Endothelial cell of umbilical vein (primary cell): Measurements from ENCODE around the gene DBP. TPM values are rescaled to one million over a fixed set of nuclear protein-coding genes. Genes with fewer than 3 reads are reported as not detected.

Experiments
- BruUV-seq: library from RNA; stranded (reverse); fragments of 400-500 nt; replicated peaks from 2 replicates; lab custom pipeline; 2021; lab: Mats Ljungman, UMichigan
- CTCF ChIA-PET: fragments of 300-600, 350-600 bp; sonication (Branson Sonifier 250); formaldehyde crosslinking; loops from one replicate; lab custom pipeline; 2021; ENCODE audit warnings: antibody characterized with exemption, inconsistent platforms; lab: Charles Lee
- POLR2A ChIA-PET: fragments of 300-600, 350-600 bp; sonication (Branson Sonifier 250); formaldehyde crosslinking; loops from one replicate; lab custom pipeline; 2021; ENCODE audit warnings: antibody characterized with exemption, inconsistent platforms; lab: Charles Lee
- DNase-seq: peaks from one replicate; pipeline ENCODE4 v3.0.0-alpha.2; 2011; ENCODE audit warnings: low read depth, low spot score
- FAIRE-seq: peaks from 2 replicates; lab custom pipeline; 2011; peaks lifted over from hg19 to GRCh38; lab: Jason Lieb, UNC
- H2AFZ ChIP-seq: 2 replicates; pipeline ENCODE4 v1.6.0; 2012; ENCODE audit warnings: low read depth, low read length, control low read depth, inconsistent platforms
- H3K27ac ChIP-seq: 2 replicates; pipeline ENCODE4 v1.5.1; 2011; ENCODE audit warnings: low read depth, mild to moderate bottlenecking, control low read depth, low read length, moderate library complexity; ENCODE audit not compliant: insufficient read depth
- H3K27me3 ChIP-seq, 2 experiments: 2 replicates each; pipeline versions ENCODE4 v1.6.0 to v1.6.1; 2011; ENCODE audit warnings: low read length in 2 of 2, mixed read lengths in 1 of 2; ENCODE audit not compliant: control insufficient read depth in 2 of 2, insufficient read depth in 2 of 2
- H3K36me3 ChIP-seq, 2 experiments: 2 replicates in 1 of 2; 3 replicates in 1 of 2; pipeline ENCODE4 v1.5.1; 2011; ENCODE audit warnings: low read length in 2 of 2, mild to moderate bottlenecking in 1 of 2, moderate library complexity in 1 of 2; ENCODE audit not compliant: control insufficient read depth in 2 of 2, insufficient read depth in 2 of 2; ENCODE audit errors: extremely low read depth in 1 of 2
- H3K4me1 ChIP-seq: 3 replicates; pipeline ENCODE4 v1.5.1; 2011; ENCODE audit warnings: mild to moderate bottlenecking, low read length; ENCODE audit not compliant: control insufficient read depth, insufficient read depth; ENCODE audit errors: extremely low read depth
- H3K4me2 ChIP-seq: 2 replicates; pipeline ENCODE4 v1.6.1; 2011; ENCODE audit warnings: low read length, control low read depth, mixed read lengths; ENCODE audit not compliant: insufficient read depth
- H3K4me3 ChIP-seq, 3 experiments: fragments of 200-600 bp in 1 of 3; sonication (generic), shearing (Covaris generic) in 1 of 3; replicated peaks in 1 of 3; 2 replicates each; pipeline ENCODE4 v1.5.1; 2011 to 2016; ENCODE audit warnings: control low read depth in 3 of 3, low read length in 3 of 3, mild to moderate bottlenecking in 2 of 3, inconsistent platforms in 1 of 3, low read depth in 1 of 3, moderate library complexity in 1 of 3; ENCODE audit not compliant: insufficient read depth in 1 of 3
- H3K79me2 ChIP-seq: 2 replicates; pipeline ENCODE4 v1.6.0; 2012; ENCODE audit warnings: low read length, inconsistent platforms; ENCODE audit not compliant: control insufficient read depth, insufficient read depth
- H3K9ac ChIP-seq: replicated peaks from 2 replicates; pipeline ENCODE3; 2011; ENCODE audit warnings: low read length, control low read depth; ENCODE audit not compliant: insufficient read depth; ENCODE audit errors: extremely low read depth
- H3K9me1 ChIP-seq: replicated peaks from 3 replicates; pipeline ENCODE4 v1.6.0; 2011; ENCODE audit warnings: mild to moderate bottlenecking, low read length; ENCODE audit not compliant: control insufficient read depth, insufficient read depth; ENCODE audit errors: extremely low read depth
- H3K9me3 ChIP-seq: replicated peaks from 2 replicates; pipeline ENCODE4 v1.5.1; 2012; ENCODE audit warnings: low read length, inconsistent platforms; ENCODE audit not compliant: control insufficient read depth, insufficient read depth
- H4K20me1 ChIP-seq: replicated peaks from 2 replicates; pipeline ENCODE3; 2011; ENCODE audit warnings: mild to moderate bottlenecking, low read length; ENCODE audit not compliant: control insufficient read depth, insufficient read depth; ENCODE audit errors: extremely low read depth
- CTCF ChIP-seq, 2 donors: IDR thresholded peaks; 1 replicate in 1 of 2; 2 replicates in 1 of 2; pipeline ENCODE4 v1.5.1; 2011; ENCODE audit warnings: low read length in 2 of 2, mild to moderate bottlenecking in 2 of 2, moderate library complexity in 2 of 2, control low read depth in 1 of 2, inconsistent platforms in 1 of 2, low read depth in 1 of 2; ENCODE audit not compliant: insufficient read depth in 1 of 2; ENCODE audit errors: extremely low read depth in 1 of 2
- EZH2 ChIP-seq: IDR thresholded peaks from 2 replicates; pipeline ENCODE4 v1.6.1; 2012; ENCODE audit warnings: borderline replicate concordance, low read depth, mild to moderate bottlenecking, moderate library complexity, low read length, inconsistent platforms; ENCODE audit not compliant: severe bottlenecking
- FOS ChIP-seq: IDR thresholded peaks from 2 replicates; pipeline ENCODE4 v1.6.1; 2011; ENCODE audit warnings: mild to moderate bottlenecking, low read length, moderate library complexity, borderline replicate concordance; ENCODE audit not compliant: insufficient read depth
- GATA2 ChIP-seq: IDR thresholded peaks from 2 replicates; pipeline ENCODE4 v1.7.0; 2011; ENCODE audit warnings: low read depth, mild to moderate bottlenecking, moderate library complexity, mixed read lengths, low read length; ENCODE audit not compliant: insufficient read length, insufficient read depth
- JUN ChIP-seq: IDR thresholded peaks from 2 replicates; pipeline ENCODE4 v1.6.1; 2011; ENCODE audit warnings: borderline replicate concordance, low read depth; ENCODE audit not compliant: insufficient read length, insufficient read depth
- MAX ChIP-seq: IDR thresholded peaks from 2 replicates; pipeline ENCODE4 v1.6.1; 2011; ENCODE audit not compliant: insufficient read depth, insufficient read length
- MYC ChIP-seq: IDR thresholded peaks from one replicate; pipeline ENCODE4 v1.6.1; 2011; ENCODE audit warnings: mild to moderate bottlenecking, low read depth, low read length
- POLR2A ChIP-seq: IDR thresholded peaks from 2 replicates; pipeline ENCODE4 v1.6.1; 2012; ENCODE audit warnings: low read depth, mild to moderate bottlenecking, control low read depth, low read length
- POLR2AphosphoS5 ChIP-seq: IDR thresholded peaks from 2 replicates; pipeline ENCODE4 v1.6.1; 2012; ENCODE audit warnings: low read depth, mild to moderate bottlenecking, control low read depth, low read length, moderate library complexity; ENCODE audit not compliant: insufficient read depth
- dilution Hi-C: fragments of 300-500 bp; cut with MboI; formaldehyde crosslinking; loops from one replicate; pipeline ENCODE4 v1.15.0; 2019; ENCODE audit warnings: low sequenced_read_pairs; ENCODE audit not compliant: extremely low pct_ligation_motif_present
- intact Hi-C: fragments of 100-400 bp; cut with micrococcal nuclease; formaldehyde crosslinking; loops from one replicate; pipeline ENCODE4 v1.10.0; 2022
- polyA plus RNA-seq, 4 experiments: library from polyadenylated mRNA; depleted of rRNA in 3 of 4; stranded (reverse) in 3 of 4; unstranded in 1 of 4; fragments of >200 nt; gene quantifications; 2 replicates each; pipeline versions ENCODE4 v1.2.1 to v1.2.3, GENCODE V29; 2011 to 2012; ENCODE audit warnings: missing spikeins in 1 of 4
- total RNA-seq: library from RNA; stranded (reverse); gene quantifications from 2 replicates; pipeline ENCODE4 v1.2.3, GENCODE V29; 2021

DBP gene
- total and polyA plus RNA-seq, 2 donors (not counting 3 experiments of a cell fraction or from before 2014, with no cell fraction given), result 1.5 to 1.8 TPM

- dilution Hi-C loops, result no loop called here
- ChIA-PET CTCF (interaction anchor here (0.7 kb wide), 1 partner anchor 37 kb away, joined by 3 read pairs; no protein-coding TSS in a partner anchor), POLR2A (no interaction called here)
These were observed 11.3 kb downstream of the DBP start for GRCh38 chr19:48625891-48626327.

More at GRCh38 chr19:48625891-48626327, 11.3 kb downstream of the DBP start:
- FAIRE-seq (no peak), DNase-seq (no peak)
- no peak overlapping the region for H3K9ac ChIP-seq
- no peaks in the 10 kb centered on the region for H3K9me3 ChIP-seq
- H3K27ac ChIP-seq, result no peak overlapping the region
- no peaks in the 10 kb centered on the region for H3K27me3 ChIP-seq
- H2AFZ ChIP-seq, result no peak overlapping the region
- H3K4me3 ChIP-seq, result no peak overlapping the region
- no peak overlapping the region for H3K4me2 ChIP-seq
- TF ChIP-seq GATA2, result no peak
- TF ChIP-seq POLR2AphosphoS5, result no peak
- TF ChIP-seq FOS, result no peak
- no peak for TF ChIP-seq MYC
- no peak for TF ChIP-seq EZH2
- no peak for TF ChIP-seq CTCF (IDR thresholded peaks at IDR 0.05; ENCODE audit: extremely low read depth in 1 of 2, insufficient read depth in 1 of 2, low read depth in 1 of 2, low read length in 2 of 2)
- TF ChIP-seq POLR2A, result no peak
- no peak for TF ChIP-seq JUN
- no peak for TF ChIP-seq MAX
- no TSS peak for BruUV-seq
- intact Hi-C loops, result no loop called here
- H4K20me1 ChIP-seq, result no peaks in the 10 kb centered on the region
- H3K9me1 ChIP-seq, result no peaks in the 10 kb centered on the region
- H3K79me2 ChIP-seq, result no peaks in the 10 kb centered on the region
- peaks cover 0 to 2% of the 10 kb centered on the region in 2 experiments for H3K36me3 ChIP-seq
- peaks cover 16% of the 10 kb centered on the region for H3K4me1 ChIP-seq
